NCI-H446 (cell line): Measurements from ENCODE around the gene EEF1AKMT4.

Source experiments
- DNase-seq, 2 experiments: peaks; one replicate each; lab custom pipeline; 2025; lab: John Stamatoyannopoulos, UW

Gene EEF1AKMT4

DNA sequence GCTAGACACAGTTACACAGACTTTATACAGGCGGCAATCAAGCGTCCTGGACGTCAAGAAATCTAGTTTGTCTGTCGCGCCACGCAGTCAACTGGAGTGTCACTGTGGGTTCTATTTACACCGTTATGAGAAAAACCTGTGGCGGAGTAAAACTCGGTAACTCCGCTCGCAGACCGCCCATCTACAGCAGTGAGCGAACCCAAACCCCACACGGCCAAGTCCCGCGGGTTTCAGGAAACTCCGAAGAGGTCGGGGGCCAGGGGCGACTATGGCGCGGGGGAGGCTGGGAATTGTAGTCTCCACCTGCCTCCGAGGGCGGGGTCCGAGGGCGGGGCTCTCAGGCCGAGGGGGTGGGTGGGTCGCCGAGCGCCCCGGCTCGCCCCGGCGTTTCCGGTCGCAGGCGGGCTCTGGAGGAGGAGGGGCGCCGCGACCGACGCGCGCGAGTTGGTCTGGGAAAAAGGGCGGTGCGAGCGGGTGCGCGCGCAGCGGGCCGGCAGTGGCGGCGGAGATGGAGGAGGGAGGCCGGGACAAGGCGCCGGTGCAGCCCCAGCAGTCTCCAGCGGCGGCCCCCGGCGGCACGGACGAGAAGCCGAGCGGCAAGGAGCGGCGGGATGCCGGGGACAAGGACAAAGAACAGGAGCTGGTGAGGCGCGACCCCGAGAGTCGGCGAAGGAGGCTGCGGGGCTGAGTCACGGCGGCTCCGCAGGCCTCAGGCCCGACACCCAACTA lies 49.5 kb downstream of the EEF1AKMT4 start, which contains the start of gene PSMD2:
PSMD2 (plus strand) TSS at position 483 of the 729 bp plus-strand sequence; CDS start at position 509, 26 bp downstream.
- DNase-seq = peak; percentile 94 to 99

- DNase-seq = no peak
These were observed 50.3 kb downstream of the EEF1AKMT4 start for GRCh38 chr3:184299488-184300377.

DNA sequence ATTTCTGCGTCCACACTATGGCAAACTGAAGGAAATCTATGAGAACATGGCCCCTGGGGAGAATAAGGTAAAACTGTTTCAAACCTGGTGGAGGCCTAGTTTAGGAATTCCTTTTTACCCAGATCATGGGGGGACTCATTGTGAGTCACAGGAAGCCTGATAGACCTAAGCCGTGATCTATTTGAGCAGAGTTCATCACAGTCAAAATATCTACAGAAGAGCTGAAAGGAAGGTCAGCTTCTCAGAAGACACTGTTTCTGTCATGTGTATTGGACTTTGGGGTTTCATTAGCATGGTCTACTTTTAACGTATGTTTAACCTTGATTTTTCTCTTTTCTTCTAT lies 50.9 kb downstream of the EEF1AKMT4 start:
- no peak for DNase-seq

- no peak for DNase-seq
These were observed 56.1 kb downstream of the EEF1AKMT4 start for GRCh38 chr3:184305577-184305976.

DNA sequence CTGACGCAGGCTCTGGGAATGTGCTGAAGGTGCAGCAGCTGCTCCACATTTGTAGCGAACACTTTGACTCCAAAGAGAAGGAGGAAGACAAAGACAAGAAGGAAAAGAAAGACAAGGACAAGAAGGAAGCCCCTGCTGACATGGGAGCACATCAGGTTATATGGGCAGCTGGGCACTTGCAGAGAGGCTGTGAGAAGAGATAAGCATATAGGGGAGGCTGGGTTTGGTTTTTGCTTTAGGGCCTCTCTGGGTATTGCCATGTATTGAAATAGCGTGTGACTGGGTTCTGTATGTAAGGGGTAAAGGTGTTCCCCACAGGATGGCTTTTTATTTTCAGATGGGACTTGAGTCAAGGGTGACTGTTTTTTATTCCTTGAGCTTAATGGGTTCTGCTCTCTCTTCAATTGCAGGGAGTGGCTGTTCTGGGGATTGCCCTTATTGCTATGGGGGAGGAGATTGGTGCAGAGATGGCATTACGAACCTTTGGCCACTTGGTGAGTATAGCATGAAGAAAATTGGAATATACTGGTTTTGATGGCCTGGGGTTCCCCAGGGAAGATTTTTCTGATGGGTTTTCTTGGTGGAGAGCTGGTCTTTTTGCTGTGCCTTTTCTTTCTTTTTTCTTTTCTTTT lies 57.0 kb downstream of the EEF1AKMT4 start:
- DNase-seq = no peak

GRCh38 chr3:184307915-184308314 lies 58.4 kb downstream of the EEF1AKMT4 start:
- DNase-seq = no peak
